ENCODE measurements around the gene NALCN.

Gene NALCN

GRCh38 chr13:101025925-101026324, 390.4 kb downstream of the NALCN start:
- no peak for DNase-seq (ENCODE audit: low read depth)

GRCh38 chr13:101025519-101025918, 390.8 kb downstream of the NALCN start:
- DNase-seq (ENCODE audit: low read depth) = no peak

- peak; percentile 16 for DNase-seq (ENCODE audit: low read depth)
Observed at GRCh38 chr13:101019126-101019525, 397.2 kb downstream of the NALCN start.

- DNase-seq (ENCODE audit: low read depth) = peak; percentile 55
Observed at GRCh38 chr13:101018720-101019119, 397.6 kb downstream of the NALCN start.

- DNase-seq (ENCODE audit: low read depth) = no peak
Observed at GRCh38 chr13:101017123-101017872, 399.0 kb downstream of the NALCN start.

- DNase-seq (ENCODE audit: low read depth) = no peak
Observed at GRCh38 chr13:101016475-101016874, 399.8 kb downstream of the NALCN start.

GRCh38 chr13:101013245-101013644, 403.1 kb downstream of the NALCN start:
- no peak for DNase-seq (ENCODE audit: low read depth)

- DNase-seq (ENCODE audit: low read depth) = no peak
Observed at GRCh38 chr13:101010100-101010499, 406.2 kb downstream of the NALCN start.

- no peak for DNase-seq (ENCODE audit: low read depth)
Observed at GRCh38 chr13:101007245-101007644, 409.1 kb downstream of the NALCN start.

All from iris pigment epithelial cell (primary cell).